Esophagus mucosa (tissue), 1 donor: ENCODE measurements around the gene RASGRF2. TPM values are rescaled to one million over a fixed set of nuclear protein-coding genes. Genes with fewer than 3 reads are reported as not detected.

Experiments used
- ATAC-seq: fragments of 200-7000 bp; cut with Tn5 transposase; one replicate; pipeline ENCODE4 v1.9.1; 2020
- total RNA-seq: library from RNA; stranded (reverse); gene quantifications from one replicate; pipeline ENCODE4 v1.2.4, GENCODE V29; 2023
- donor health status: DM: yes; HTN: yes; CAD: no.

The RASGRF2 gene
- total RNA-seq, 1 donor from 2014 or later: 1.1 TPM

- no peak for ATAC-seq
These were observed 221.6 kb downstream of the RASGRF2 start for GRCh38 chr5:81181576-81182316.

DNA sequence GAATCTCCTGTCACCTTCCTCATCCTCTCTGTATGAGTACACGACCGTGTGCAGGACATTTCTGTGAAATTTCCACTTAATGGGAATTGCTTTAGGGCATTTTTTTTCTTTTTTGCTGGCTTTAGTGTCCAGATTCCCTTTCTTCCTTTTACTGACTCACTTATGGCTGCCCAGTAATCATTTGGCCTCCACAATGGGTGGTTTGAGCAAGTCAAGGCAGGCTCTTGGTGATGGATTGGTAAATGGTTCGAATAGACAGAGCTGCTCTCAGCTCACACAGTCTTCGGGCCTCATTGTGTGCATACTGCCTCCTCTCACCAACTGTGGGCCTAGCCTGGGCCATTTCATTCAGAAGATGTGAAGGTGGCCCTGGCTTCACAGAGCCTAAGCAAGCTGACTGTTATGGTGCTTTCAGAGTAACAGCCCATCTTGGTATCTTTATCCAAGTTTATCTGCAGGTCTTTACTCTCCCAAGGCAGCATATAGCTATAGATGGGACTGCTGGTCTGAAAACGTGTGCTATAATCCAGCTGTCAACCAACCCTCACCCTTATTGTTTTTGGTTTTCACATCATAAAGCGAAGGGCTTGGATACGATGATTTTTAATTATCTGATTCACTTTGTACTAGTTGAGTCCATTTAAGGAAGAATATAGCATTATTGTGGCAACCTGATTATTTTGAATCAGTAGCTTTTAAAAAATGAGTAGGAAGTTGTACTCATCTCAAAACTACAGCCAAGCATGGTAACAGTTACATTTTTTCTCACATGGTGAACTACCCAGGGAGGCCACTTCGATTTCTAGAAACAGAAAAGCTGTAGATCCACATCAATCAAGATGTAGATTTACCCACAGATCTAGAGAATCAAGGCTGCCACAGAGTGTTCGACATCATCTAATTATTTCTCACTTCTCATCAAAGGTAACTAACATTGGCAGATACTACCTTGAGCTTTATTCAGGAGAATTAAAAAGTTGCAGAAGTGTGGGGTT is 222.5 kb downstream of the RASGRF2 start:
- no peak for ATAC-seq

- no peak for ATAC-seq
These were observed 223.9 kb downstream of the RASGRF2 start for GRCh38 chr5:81183811-81184748.

DNA sequence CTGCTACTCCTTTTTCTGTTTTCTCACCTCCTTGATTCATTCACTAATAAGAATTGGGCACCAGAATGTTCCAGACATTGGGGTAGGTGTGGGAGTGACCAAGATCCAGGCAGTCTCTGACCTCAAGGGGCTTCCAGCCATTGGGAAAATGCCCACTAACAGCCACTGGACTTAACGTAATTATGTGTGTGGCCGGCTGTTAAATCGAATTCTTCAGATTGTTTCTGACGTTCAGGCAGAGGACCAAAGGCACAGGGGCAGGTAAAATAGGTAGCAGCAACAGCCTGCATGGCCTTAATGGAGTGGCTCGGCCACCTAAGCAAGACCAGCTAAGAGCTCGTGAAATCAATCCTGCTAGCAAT is 224.6 kb downstream of the RASGRF2 start:
- no peak for ATAC-seq

GRCh38 chr5:81187885-81188284 is 227.7 kb downstream of the RASGRF2 start:
- ATAC-seq: no peak

- no peak for ATAC-seq
These were observed 228.8 kb downstream of the RASGRF2 start for GRCh38 chr5:81188962-81189361.

GRCh38 chr5:81189875-81190498 is 229.8 kb downstream of the RASGRF2 start:
- no peak for ATAC-seq

DNA sequence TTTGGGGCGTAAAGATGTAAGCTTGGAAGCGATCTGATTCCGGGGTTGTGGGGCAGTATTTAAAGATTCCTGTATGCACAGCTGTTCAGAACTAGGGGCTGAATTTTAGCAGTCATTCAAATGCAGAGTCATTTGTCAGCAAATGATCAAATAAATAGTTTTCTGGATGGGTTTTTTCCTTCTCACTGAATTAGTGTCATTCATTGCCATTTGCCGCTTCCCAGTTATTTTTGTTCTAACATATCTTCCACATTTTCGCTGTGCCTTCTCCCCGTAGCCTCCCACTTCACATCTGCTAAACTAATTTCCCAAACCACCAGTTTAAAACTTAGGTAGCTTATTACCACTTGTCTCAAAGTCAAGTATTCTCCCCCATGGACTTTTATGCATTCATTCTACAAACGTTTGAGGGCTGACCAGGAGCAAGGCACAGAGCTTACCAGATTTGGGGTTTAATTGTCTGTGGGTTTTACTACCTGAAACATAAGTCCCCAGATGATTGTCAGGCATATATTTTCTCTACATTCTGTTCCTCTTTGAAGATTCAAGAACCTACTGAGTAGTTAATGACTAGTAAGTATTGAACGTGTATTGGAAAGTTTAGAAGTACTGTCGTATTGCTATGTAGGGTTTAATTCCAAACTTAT is 231.7 kb downstream of the RASGRF2 start:
- no peak for ATAC-seq

DNA sequence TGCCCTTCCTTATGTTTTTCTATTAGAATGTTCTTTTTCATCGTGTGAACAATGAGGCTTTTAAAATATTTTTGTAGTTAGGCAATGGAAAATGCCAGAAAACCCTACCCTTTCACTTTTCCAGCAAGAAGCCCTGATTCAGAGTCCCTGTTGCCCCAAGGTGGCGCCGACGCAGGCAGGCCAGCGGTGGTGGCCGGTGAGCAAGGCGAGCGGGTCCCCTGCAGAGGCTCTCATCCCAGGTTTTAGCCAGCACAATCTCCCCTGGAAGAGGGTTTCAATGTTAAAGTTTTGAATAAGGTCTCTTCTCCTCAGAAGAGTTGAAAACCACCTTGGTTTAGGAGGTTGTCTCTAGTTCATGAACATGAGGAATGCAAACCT is 232.2 kb downstream of the RASGRF2 start:
- ATAC-seq: no peak

- ATAC-seq: peak; percentile 89
These were observed 234.6 kb downstream of the RASGRF2 start for GRCh38 chr5:81194633-81195334.

- ATAC-seq: no peak
These were observed 235.3 kb downstream of the RASGRF2 start for GRCh38 chr5:81195335-81195929.

DNA sequence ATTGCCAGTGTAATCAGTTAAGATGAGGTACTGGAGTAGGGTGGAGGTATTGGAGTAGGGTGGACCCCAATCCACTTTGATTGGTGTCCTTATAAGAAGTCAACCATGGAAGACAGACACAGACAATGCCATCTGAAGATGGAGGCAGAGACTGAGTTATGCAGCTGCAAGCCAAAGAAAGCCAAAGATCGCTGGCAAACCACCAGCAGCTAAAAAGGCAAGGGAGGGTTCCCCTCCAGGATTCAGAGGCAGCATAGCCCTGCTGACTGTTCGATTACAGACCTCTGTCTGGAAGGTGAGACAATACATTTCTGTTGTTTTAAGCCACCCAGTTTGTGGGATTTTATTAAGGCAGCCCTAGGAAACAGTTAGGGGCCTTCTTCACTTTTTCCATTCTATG is 242.5 kb downstream of the RASGRF2 start:
- ATAC-seq: no peak

GRCh38 chr5:81203729-81204128 is 243.6 kb downstream of the RASGRF2 start:
- ATAC-seq: no peak

DNA sequence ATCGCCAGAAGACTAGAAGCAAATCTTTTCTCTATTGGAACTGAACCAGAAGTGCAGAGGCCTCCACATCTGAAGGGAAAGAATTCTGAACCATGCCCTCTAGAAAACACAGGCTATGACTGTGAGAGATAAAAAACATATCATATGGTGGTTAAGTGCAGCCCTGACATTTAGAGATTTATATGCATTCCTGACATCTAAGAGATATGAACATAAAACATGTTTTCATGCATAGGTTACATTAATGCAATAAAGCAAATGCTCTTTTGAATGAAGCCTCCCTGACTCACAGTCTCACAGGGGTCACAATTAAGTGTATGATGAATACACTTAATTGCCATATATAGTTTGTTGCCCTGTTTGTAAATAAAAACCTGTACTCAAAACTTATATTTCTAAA is 244.0 kb downstream of the RASGRF2 start:
- ATAC-seq: no peak

GRCh38 chr5:81205058-81205457 is 244.9 kb downstream of the RASGRF2 start:
- no peak for ATAC-seq

DNA sequence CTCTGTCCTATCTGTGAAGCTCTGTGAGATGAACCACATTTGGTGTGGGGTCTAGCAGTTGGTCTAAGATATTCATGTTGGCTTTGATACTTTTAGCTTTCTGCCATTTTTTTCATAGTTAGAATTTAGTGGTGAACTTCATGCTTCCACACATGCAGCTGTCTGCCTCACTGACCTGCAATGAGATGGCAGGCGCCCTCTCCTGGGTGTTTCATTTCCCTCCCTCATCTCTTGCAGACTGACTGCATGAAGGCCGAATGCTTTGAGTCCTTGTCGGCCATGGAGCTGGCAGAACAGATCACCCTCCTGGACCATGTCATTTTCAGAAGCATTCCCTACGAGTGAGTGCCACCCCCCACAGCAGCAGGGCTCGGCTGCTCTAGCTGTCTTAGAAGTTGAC is 246.8 kb downstream of the RASGRF2 start:
- ATAC-seq: no peak

DNA sequence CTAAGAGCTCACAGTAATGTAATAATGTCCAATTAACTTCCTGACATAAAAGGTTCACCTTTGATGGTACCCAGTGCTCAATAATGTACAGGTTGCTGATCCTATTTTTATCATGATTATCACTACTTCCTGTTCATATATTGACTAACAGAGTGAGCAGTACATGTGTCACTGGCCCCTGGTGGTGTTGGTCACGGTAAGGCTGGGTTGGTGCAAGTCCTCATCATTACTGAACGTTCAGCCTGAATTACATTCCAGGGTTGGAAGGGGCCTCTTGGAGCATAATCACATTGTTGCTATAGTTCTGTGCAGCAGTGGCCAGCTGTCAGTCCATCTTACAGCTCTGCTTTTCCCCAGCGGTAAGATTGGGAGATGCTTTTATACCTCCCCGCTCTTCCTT is 248.7 kb downstream of the RASGRF2 start:
- ATAC-seq: peak; percentile 58

- no peak for ATAC-seq
These were observed 249.2 kb downstream of the RASGRF2 start for GRCh38 chr5:81209386-81209785.

DNA sequence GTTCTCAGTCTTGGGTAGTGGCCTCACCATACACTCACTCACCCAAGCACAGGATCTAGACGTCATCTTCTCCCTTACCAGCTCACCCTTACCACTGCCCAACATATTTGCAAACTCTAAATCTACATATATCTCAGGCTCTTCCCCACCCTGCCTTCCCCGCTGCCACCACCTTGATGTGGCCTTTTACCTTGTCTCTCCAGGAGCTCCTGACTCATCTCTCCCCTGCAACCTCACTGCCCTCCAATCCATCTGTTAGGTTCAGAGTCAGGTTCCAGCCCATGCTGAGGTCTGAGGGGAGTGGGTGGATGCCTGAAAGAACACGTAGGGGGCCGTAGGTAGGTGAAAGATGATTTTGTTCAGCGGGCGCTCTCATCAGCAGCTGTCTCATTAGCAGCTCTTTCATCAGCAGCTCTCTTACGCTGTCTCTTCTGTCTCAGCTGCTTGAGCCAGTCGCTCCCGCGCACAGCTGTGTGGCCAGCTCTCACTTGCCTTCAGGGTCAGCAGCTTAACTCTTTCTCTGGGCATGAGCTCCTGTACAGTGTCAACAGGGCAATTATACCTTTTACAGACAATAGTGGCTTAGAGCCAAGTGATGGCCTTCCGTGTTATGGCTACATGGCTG is 249.8 kb downstream of the RASGRF2 start:
- no peak for ATAC-seq

DNA sequence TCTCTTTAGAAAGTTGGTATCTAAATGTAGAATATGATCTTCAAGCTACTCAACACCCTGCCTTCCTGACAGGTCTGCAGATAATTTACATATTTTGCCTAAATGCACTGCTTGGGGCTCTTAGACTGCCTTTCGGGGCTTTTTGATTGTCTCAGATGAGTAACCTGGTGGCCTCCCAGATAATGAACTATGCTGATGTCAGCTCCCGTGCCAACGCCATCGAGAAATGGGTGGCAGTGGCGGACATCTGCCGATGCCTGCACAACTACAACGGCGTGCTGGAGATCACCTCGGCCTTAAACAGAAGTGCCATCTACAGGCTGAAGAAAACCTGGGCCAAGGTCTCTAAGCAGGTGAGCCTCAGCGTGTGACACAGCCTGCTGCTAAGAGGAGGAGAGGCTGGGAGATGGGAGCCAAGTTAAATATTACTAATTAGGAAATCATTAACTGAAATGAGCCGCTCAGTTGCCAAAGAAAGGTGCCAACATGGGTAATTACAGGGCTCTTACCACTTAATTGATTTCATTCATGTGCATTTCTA is 252.1 kb downstream of the RASGRF2 start:
- ATAC-seq: no peak
